H9 (cell line): ENCODE data around the gene MTTP. TPM values are rescaled to one million over a fixed set of nuclear protein-coding genes. Genes with fewer than 3 reads are reported as not detected.

ENCODE experiments used
- DNase-seq: peaks from one replicate; pipeline ENCODE4 v3.0.0-alpha.2; 2017
- H2AFZ ChIP-seq: one replicate; pipeline ENCODE4 v1.6.1; 2013; ENCODE audit warnings: mild to moderate bottlenecking, low read length, control low read depth, moderate library complexity
- H2AK5ac ChIP-seq: 2 replicates; pipeline ENCODE4 v1.6.1; 2013; ENCODE audit warnings: low read length, control low read depth, mixed read lengths; ENCODE audit not compliant: insufficient read length
- H2BK120ac ChIP-seq: one replicate; pipeline ENCODE4 v1.6.1; 2013; ENCODE audit warnings: low read depth, mild to moderate bottlenecking, low read length, control low read depth, inconsistent platforms; ENCODE audit not compliant: poor library complexity, severe bottlenecking
- H2BK12ac ChIP-seq: 2 replicates; pipeline ENCODE4 v1.6.1; 2013; ENCODE audit warnings: low read length, control low read depth, mixed read lengths, low read depth; ENCODE audit not compliant: insufficient read length
- H2BK15ac ChIP-seq: 2 replicates; pipeline ENCODE4 v1.6.1; 2013; ENCODE audit warnings: low read depth, low read length, control low read depth
- H2BK20ac ChIP-seq: one replicate; pipeline ENCODE4 v1.6.1; 2013; ENCODE audit warnings: low read depth, mild to moderate bottlenecking, low read length, control low read depth, inconsistent platforms; ENCODE audit not compliant: poor library complexity, severe bottlenecking
- H2BK5ac ChIP-seq: 2 replicates; pipeline ENCODE4 v1.6.1; 2013; ENCODE audit warnings: low read length, control low read depth, mixed read lengths; ENCODE audit not compliant: insufficient read length
- H3K14ac ChIP-seq: 2 replicates; pipeline ENCODE4 v1.6.1; 2013; ENCODE audit warnings: low read length, control low read depth; ENCODE audit not compliant: insufficient read depth
- H3K18ac ChIP-seq: 2 replicates; pipeline ENCODE4 v1.6.1; 2013; ENCODE audit warnings: low read depth, mild to moderate bottlenecking, mixed read lengths, low read length, control low read depth; ENCODE audit not compliant: insufficient read length
- H3K23ac ChIP-seq: 2 replicates; pipeline ENCODE4 v1.6.1; 2013; ENCODE audit warnings: low read length, control low read depth, mixed read lengths, low read depth; ENCODE audit not compliant: insufficient read length
- H3K23me2 ChIP-seq: 2 replicates; pipeline ENCODE4 v1.6.1; 2013; ENCODE audit warnings: low read depth, mild to moderate bottlenecking, mixed read lengths, low read length, control low read depth; ENCODE audit not compliant: insufficient read length, poor library complexity, severe bottlenecking
- H3K27ac ChIP-seq: 2 replicates; pipeline ENCODE4 v1.5.1; 2013; ENCODE audit warnings: low read length, control low read depth, mixed read lengths, low read depth; ENCODE audit not compliant: insufficient read length
- H3K27me3 ChIP-seq: 2 replicates; pipeline ENCODE4 v1.6.1; 2013; ENCODE audit warnings: low read length, control low read depth, inconsistent platforms; ENCODE audit not compliant: insufficient read depth
- H3K4ac ChIP-seq: 2 replicates; pipeline ENCODE4 v1.6.1; 2013; ENCODE audit warnings: low read depth, mild to moderate bottlenecking, control low read depth, inconsistent platforms, low read length, moderate library complexity
- H3K4me1 ChIP-seq: 2 replicates; pipeline ENCODE4 v1.6.1; 2013; ENCODE audit warnings: low read length, control low read depth, inconsistent platforms; ENCODE audit not compliant: insufficient read depth
- H3K4me2 ChIP-seq: 2 replicates; pipeline ENCODE4 v1.6.1; 2013; ENCODE audit warnings: low read length, control low read depth, mixed read lengths; ENCODE audit not compliant: insufficient read length, insufficient read depth
- H3K56ac ChIP-seq: 2 replicates; pipeline ENCODE4 v1.6.1; 2013; ENCODE audit warnings: low read depth, mild to moderate bottlenecking, mixed read lengths, low read length, control low read depth; ENCODE audit not compliant: insufficient read length
- H3K79me1 ChIP-seq: 2 replicates; pipeline ENCODE4 v1.6.1; 2013; ENCODE audit warnings: low read depth, mild to moderate bottlenecking, moderate library complexity, low read length, control low read depth, inconsistent platforms; ENCODE audit not compliant: insufficient read depth, poor library complexity, severe bottlenecking
- H3K79me2 ChIP-seq: 2 replicates; pipeline ENCODE4 v1.6.1; 2013; ENCODE audit warnings: low read length, control low read depth, inconsistent platforms; ENCODE audit not compliant: insufficient read depth
- H3K9ac ChIP-seq: 2 replicates; pipeline ENCODE4 v1.6.1; 2013; ENCODE audit warnings: low read length, control low read depth, mixed read lengths; ENCODE audit not compliant: insufficient read length; ENCODE audit errors: extremely low read depth
- H3K9me3 ChIP-seq: one replicate; pipeline ENCODE4 v1.6.1; 2013; ENCODE audit warnings: low read depth, low read length, inconsistent platforms; ENCODE audit not compliant: control insufficient read depth
- H3T11ph ChIP-seq: one replicate; pipeline ENCODE4 v1.6.1; 2013; ENCODE audit warnings: mild to moderate bottlenecking, low read length, control low read depth, inconsistent platforms
- H4K20me1 ChIP-seq: one replicate; pipeline ENCODE4 v1.6.1; 2013; ENCODE audit not compliant: control insufficient read depth, insufficient read length, insufficient read depth
- H4K5ac ChIP-seq: 2 replicates; pipeline ENCODE4 v1.6.1; 2013; ENCODE audit warnings: low read depth, mild to moderate bottlenecking, mixed read lengths, low read length, control low read depth; ENCODE audit not compliant: insufficient read length
- H4K8ac ChIP-seq: replicated peaks from 2 replicates; pipeline ENCODE4 v1.6.1; 2013; ENCODE audit warnings: low read length, control low read depth, mixed read lengths, low read depth; ENCODE audit not compliant: insufficient read length
- H4K91ac ChIP-seq: 2 replicates; pipeline ENCODE4 v1.6.1; 2013; ENCODE audit warnings: low read depth, mild to moderate bottlenecking, moderate library complexity, mixed read lengths, low read length, control low read depth; ENCODE audit not compliant: insufficient read length
- H3K27ac Mint-ChIP-seq, 3 experiments: 2 replicates in 2 of 3; 3 replicates in 1 of 3; pipeline ENCODE4 v1.8.0; 2020 to 2021; ENCODE audit warnings: mixed read lengths in 3 of 3, mild to moderate bottlenecking in 1 of 3, moderate library complexity in 1 of 3
- H3K27me3 Mint-ChIP-seq: 2 replicates; pipeline ENCODE4 v1.8.0; 2021; ENCODE audit warnings: low read depth, mild to moderate bottlenecking, moderate library complexity, mixed read lengths
- H3K36me3 Mint-ChIP-seq, 3 experiments: 2 replicates in 2 of 3; 3 replicates in 1 of 3; pipeline ENCODE4 v1.8.0; 2020 to 2021; ENCODE audit warnings: low read depth in 3 of 3, mixed read lengths in 3 of 3; ENCODE audit not compliant: insufficient read depth in 1 of 3
- H3K4me1 Mint-ChIP-seq, 2 experiments: 2 replicates each; pipeline ENCODE4 v1.8.0; 2020; ENCODE audit warnings: mixed read lengths in 2 of 2
- H3K4me3 Mint-ChIP-seq, 2 experiments: 2 replicates in 1 of 2; 3 replicates in 1 of 2; pipeline ENCODE4 v1.8.0; 2020 to 2021; ENCODE audit warnings: mild to moderate bottlenecking in 2 of 2, mixed read lengths in 2 of 2, moderate library complexity in 1 of 2
- H3K9me3 Mint-ChIP-seq, 2 experiments: 2 replicates in 1 of 2; 3 replicates in 1 of 2; pipeline ENCODE4 v1.8.0; 2020; ENCODE audit warnings: mild to moderate bottlenecking in 2 of 2, mixed read lengths in 2 of 2, moderate library complexity in 1 of 2
- CTCF ChIP-seq: fragments of 200-600 bp; sonication (generic); conservative IDR thresholded peaks from 3 replicates; pipeline ENCODE4 v1.8.0; 2021; ENCODE audit warnings: antibody characterized with exemption, mild to moderate bottlenecking
- WGBS: extraction: QIAGEN DNeasy Blood & Tissue Kit; methylation state at CpG from one replicate; pipeline ENCODE4 v1.1.7; 2013; ENCODE audit warnings: missing lambda C conversion rate, low lambda C conversion rate, mixed read lengths; ENCODE audit not compliant: insufficient read length; ENCODE audit errors: extremely low coverage; 5-methylcytosine and 5-hydroxymethylcytosine counted together
- total RNA-seq: library from RNA; stranded (reverse); gene quantifications from 2 replicates; pipeline ENCODE4 v1.2.1, GENCODE V29; 2021

MTTP gene
- total RNA-seq, 1 experiment from 2014 or later, result 0.46 TPM

- H3K4me3 Mint-ChIP-seq, result no peak overlapping the region
These were observed 91.4 kb downstream of the MTTP start for GRCh38 chr4:99665983-99666382.

More at GRCh38 chr4:99665983-99666382, 91.4 kb downstream of the MTTP start:
- no peak overlapping the region for H3K56ac ChIP-seq
- Mint-ChIP-seq H3K27ac (no peak overlapping the region), H3K9me3 (no peaks in the 10 kb centered on the region), H3K36me3 (no peaks in the 10 kb centered on the region), H3K4me1 (no peaks in the 10 kb centered on the region; a peak in 1 of 4 replicates), H3K27me3 (no peaks in the 10 kb centered on the region)
- H3K4ac ChIP-seq, result no peak overlapping the region
- H3K23ac ChIP-seq, result no peak overlapping the region
- no peak overlapping the region for H3K14ac ChIP-seq
- no peak overlapping the region for H4K8ac ChIP-seq
- WGBS, result no CpG with 5 or more reads among the region's 1 CpG
- TF ChIP-seq CTCF, result no peak
- H2AK5ac ChIP-seq, result no peak overlapping the region
- no peak overlapping the region for H4K91ac ChIP-seq
- H2BK15ac ChIP-seq, result no peak overlapping the region
- no peaks in the 10 kb centered on the region for H3K79me1 ChIP-seq
- H3K27ac ChIP-seq, result no peak overlapping the region
- H3K9ac ChIP-seq, result no peak overlapping the region
- H2BK12ac ChIP-seq, result no peak overlapping the region
- DNase-seq, result no peak
- no peaks in the 10 kb centered on the region for H3K79me2 ChIP-seq
- no peak overlapping the region for H4K5ac ChIP-seq
- no peaks in the 10 kb centered on the region for H3K23me2 ChIP-seq
- no peak overlapping the region for H2AFZ ChIP-seq
- no peak overlapping the region for H3K4me2 ChIP-seq
- H3K27me3 ChIP-seq, result no peaks in the 10 kb centered on the region
- no peak overlapping the region for H3T11ph ChIP-seq
- H3K9me3 ChIP-seq, result no peaks in the 10 kb centered on the region
- H2BK120ac ChIP-seq, result no peak overlapping the region
- H3K18ac ChIP-seq, result no peak overlapping the region
- H2BK20ac ChIP-seq, result no peak overlapping the region
- no peak overlapping the region for H2BK5ac ChIP-seq
- H3K4me1 ChIP-seq, result no peaks in the 10 kb centered on the region
- H4K20me1 ChIP-seq, result no peaks in the 10 kb centered on the region
